Spleen (tissue), 11 donors: Measurements from ENCODE around the gene DOK5. TPM values are rescaled to one million over a fixed set of nuclear protein-coding genes. Genes with fewer than 3 reads are reported as not detected.

Experiments used
- DNase-seq: peaks from one replicate; pipeline ENCODE4 v3.0.0-alpha.2; 2020
- H3K27ac ChIP-seq, 8 donors: fragments of 200-600 bp; sonication (generic) in 7 of 8; 1 replicate in 4 of 8; 2 replicates in 4 of 8; pipeline versions ENCODE4 v1.5.0 to v1.8.0; 2016 to 2021; ENCODE audit warnings: inconsistent platforms in 4 of 8, mild to moderate bottlenecking in 4 of 8, moderate library complexity in 1 of 8
- H3K27me3 ChIP-seq, 7 donors: fragments of 200-600 bp; sonication (generic) in 6 of 7; replicated peaks in 1 of 7; 1 replicate in 4 of 7; 2 replicates in 3 of 7; pipeline versions ENCODE4 v1.5.0 to v1.8.0; 2016 to 2021; ENCODE audit warnings: inconsistent platforms in 3 of 7, mild to moderate bottlenecking in 1 of 7
- H3K36me3 ChIP-seq, 6 donors: fragments of 200-600 bp; sonication (generic) in 5 of 6; 1 replicate in 4 of 6; 2 replicates in 2 of 6; pipeline versions ENCODE4 v1.5.0 to v1.8.0; 2016 to 2021; ENCODE audit warnings: inconsistent platforms in 2 of 6
- H3K4me1 ChIP-seq, 6 donors: fragments of 200-600 bp; sonication (generic) in 5 of 6; 1 replicate in 3 of 6; 2 replicates in 3 of 6; pipeline versions ENCODE4 v1.5.0 to v1.8.0; 2016 to 2021; ENCODE audit warnings: inconsistent platforms in 3 of 6
- H3K4me3 ChIP-seq, 8 donors: fragments of 200-600 bp; sonication (generic) in 7 of 8; 1 replicate in 4 of 8; 2 replicates in 4 of 8; pipeline versions ENCODE4 v1.5.0 to v1.8.0; 2016 to 2021; ENCODE audit warnings: inconsistent platforms in 4 of 8, mild to moderate bottlenecking in 4 of 8, moderate library complexity in 2 of 8
- H3K9me3 ChIP-seq, 8 donors: fragments of 200-600 bp; sonication (generic) in 7 of 8; 1 replicate in 4 of 8; 2 replicates in 4 of 8; pipeline versions ENCODE4 v1.5.0 to v1.8.0; 2016 to 2021; ENCODE audit warnings: inconsistent platforms in 4 of 8
- POLR2A ChIP-seq, 3 donors: fragments of 450-650 bp; IDR thresholded peaks; one replicate each; pipeline ENCODE4 v1.5.1; 2017; ENCODE audit warnings: antibody characterized with exemption in 3 of 3, mild to moderate bottlenecking in 1 of 3
- POLR2AphosphoS5 ChIP-seq, 3 donors: sonication (generic); formaldehyde crosslinking; IDR thresholded peaks; one replicate each; pipeline ENCODE4 v1.5.1; 2017; ENCODE audit warnings: antibody characterized with exemption in 3 of 3
- WGBS, 5 donors: extraction: QIAGEN DNeasy Blood & Tissue Kit in 3 of 5; methylation state at CpG; one replicate each; pipeline versions ENCODE4 v1.1.5 to v1.1.7; 2013 to 2018; 5-methylcytosine and 5-hydroxymethylcytosine counted together
- intact Hi-C: fragments of 100-400 bp; cut with DNase I; formaldehyde crosslinking; loops from one replicate; pipeline ENCODE4 v1.15.0; 2023; ENCODE audit warnings: low total_unique reads
- polyA plus RNA-seq, 3 donors: library from polyadenylated mRNA; stranded (reverse); fragments of 200-250 nt; gene quantifications; one replicate each; pipeline ENCODE4 v1.2.1, GENCODE V29; 2013
- total RNA-seq, 7 donors: library from RNA; depleted of rRNA in 3 of 7; stranded (reverse); fragments of >200 nt in 3 of 7; fragmentation: NEBNext Ultra II Directional in 4 of 7; extraction: Animal tissue kit (Norgen Biotek cat#: 25700) in 4 of 7; gene quantifications; one replicate each; pipeline versions ENCODE4 v1.1.0 to v1.2.1, GENCODE V29; 2016 to 2021
- TF ChIP-seq, protein P1 (sequence below), 11 experiments: fragments of 200-600 bp in 7 of 11; fragments of 450-650 bp in 4 of 11; sonication (generic) in 4 of 11; IDR thresholded peaks in 8 of 11; conservative IDR thresholded peaks in 3 of 11; 1 replicate in 7 of 11; 2 replicates in 4 of 11; pipeline versions ENCODE4 v1.4.0 to v1.8.0; 2016 to 2021; ENCODE audit warnings: antibody characterized with exemption in 11 of 11, inconsistent platforms in 4 of 11, mild to moderate bottlenecking in 1 of 11
- donor health status: healthy with polysubstance abuse.
- donor health status: DM: no; HTN: no; CAD: no; lungs with moderate emphysema.
- donor health status: DM: no; HTN: no; CAD: no.
- donor health status: Bipolar disorder and iron deficiency.
- donor health status: healthy.
- donor health status: DM: no; HTN: no; CAD: no.
- donor health status: DM: yes; HTN: yes; CAD: no.

DOK5 gene
- total and polyA plus RNA-seq, 10 donors, result 0.17 to 0.73 (median 0.53) TPM; not detected in 3

GRCh38 chr20:54481442-54481841 lies 6.0 kb downstream of the DOK5 start:
- peaks cover 0 to 3% (median 2%) of the 10 kb centered on the region in 6 donors for H3K4me1 ChIP-seq

GRCh38 chr20:54485631-54486030 lies 10.2 kb downstream of the DOK5 start:
- intact Hi-C loops, result no loop called here
- 82 to 88% (median 84%) methylated on average over 8 of the region's 8 CpGs for WGBS, 5 donors
- DNase-seq, result no peak

More at GRCh38 chr20:54481442-54481841, 6.0 kb downstream of the DOK5 start:
- intact Hi-C loops, result no loop called here
- Histone ChIP-seq H3K27ac (no peak overlapping the region), H3K4me3 (no peak overlapping the region), H3K27me3 (peaks cover 0 to 50% (median 19%) of the 10 kb centered on the region in 7 donors), H3K36me3 (no peaks in the 10 kb centered on the region), H3K9me3 (no peaks in the 10 kb centered on the region)
- 87 to 95% (median 94%) methylated on average over 4 of the region's 4 CpGs for WGBS, 5 donors
- DNase-seq, result no peak
- no peak for TF ChIP-seq POLR2AphosphoS5 (IDR thresholded peaks at IDR 0.05)

GRCh38 chr20:54486585-54486984 lies 11.2 kb downstream of the DOK5 start:
- no peak overlapping the region for H3K27ac ChIP-seq
- H3K4me1 ChIP-seq, result no peaks in the 10 kb centered on the region
- WGBS, 5 donors, result 77 to 87% (median 83%) methylated on average over 4 of the region's 4 CpGs
- H3K4me3 ChIP-seq, result no peak overlapping the region
- H3K9me3 ChIP-seq, result no peaks in the 10 kb centered on the region
- intact Hi-C loops, result no loop called here
- no peaks in the 10 kb centered on the region for H3K36me3 ChIP-seq
- TF ChIP-seq POLR2AphosphoS5 (IDR thresholded peaks at IDR 0.05), result no peak
- no peak for TF ChIP-seq POLR2A (IDR thresholded peaks at IDR 0.05)
- TF ChIP-seq, protein P1, sequence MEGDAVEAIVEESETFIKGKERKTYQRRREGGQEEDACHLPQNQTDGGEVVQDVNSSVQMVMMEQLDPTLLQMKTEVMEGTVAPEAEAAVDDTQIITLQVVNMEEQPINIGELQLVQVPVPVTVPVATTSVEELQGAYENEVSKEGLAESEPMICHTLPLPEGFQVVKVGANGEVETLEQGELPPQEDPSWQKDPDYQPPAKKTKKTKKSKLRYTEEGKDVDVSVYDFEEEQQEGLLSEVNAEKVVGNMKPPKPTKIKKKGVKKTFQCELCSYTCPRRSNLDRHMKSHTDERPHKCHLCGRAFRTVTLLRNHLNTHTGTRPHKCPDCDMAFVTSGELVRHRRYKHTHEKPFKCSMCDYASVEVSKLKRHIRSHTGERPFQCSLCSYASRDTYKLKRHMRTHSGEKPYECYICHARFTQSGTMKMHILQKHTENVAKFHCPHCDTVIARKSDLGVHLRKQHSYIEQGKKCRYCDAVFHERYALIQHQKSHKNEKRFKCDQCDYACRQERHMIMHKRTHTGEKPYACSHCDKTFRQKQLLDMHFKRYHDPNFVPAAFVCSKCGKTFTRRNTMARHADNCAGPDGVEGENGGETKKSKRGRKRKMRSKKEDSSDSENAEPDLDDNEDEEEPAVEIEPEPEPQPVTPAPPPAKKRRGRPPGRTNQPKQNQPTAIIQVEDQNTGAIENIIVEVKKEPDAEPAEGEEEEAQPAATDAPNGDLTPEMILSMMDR (IDR thresholded peaks at IDR 0.05 in 8 of 11, conservative IDR thresholded peaks at IDR 0.05 in 3 of 11), result no peak
- H3K27me3 ChIP-seq, result peaks cover 0 to 9% (median 0%) of the 10 kb centered on the region in 7 donors
- no peak for DNase-seq

More at GRCh38 chr20:54485631-54486030, 10.2 kb downstream of the DOK5 start:
- Histone ChIP-seq H3K36me3 (no peaks in the 10 kb centered on the region), H3K4me3 (no peak overlapping the region), H3K9me3 (no peaks in the 10 kb centered on the region), H3K27ac (no peak overlapping the region), H3K4me1 (no peaks in the 10 kb centered on the region), H3K27me3 (peaks cover 0 to 14% (median 0%) of the 10 kb centered on the region in 7 donors)
- TF ChIP-seq, protein P1 (IDR thresholded peaks at IDR 0.05 in 8 of 11, conservative IDR thresholded peaks at IDR 0.05 in 3 of 11), result no peak
- TF ChIP-seq POLR2AphosphoS5 (IDR thresholded peaks at IDR 0.05) (no peak), POLR2A (IDR thresholded peaks at IDR 0.05) (no peak)

DNA sequence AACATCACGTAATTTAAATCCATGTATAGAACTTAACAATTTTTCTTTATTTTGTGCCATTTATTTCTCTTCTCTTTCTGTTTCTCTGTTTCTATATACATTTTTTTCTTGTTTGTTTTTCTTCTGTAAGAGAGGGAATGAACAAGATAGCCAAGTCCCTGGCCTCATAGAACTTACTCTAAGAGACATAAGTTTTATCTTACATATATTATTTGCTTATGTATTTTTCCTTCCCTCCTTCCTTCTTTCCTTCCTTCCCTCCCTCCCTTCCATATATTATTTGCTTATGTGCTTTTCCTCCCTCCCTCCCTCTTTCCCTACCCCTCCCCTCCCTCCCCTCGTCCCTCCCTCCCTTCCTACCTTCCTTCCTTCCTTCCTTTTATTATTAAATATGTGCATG lies 13.0 kb downstream of the DOK5 start:
- H3K4me3 ChIP-seq, result no peak overlapping the region
- no peak for TF ChIP-seq POLR2AphosphoS5 (IDR thresholded peaks at IDR 0.05)
- TF ChIP-seq POLR2A (IDR thresholded peaks at IDR 0.05), result no peak
- TF ChIP-seq, protein P1 (IDR thresholded peaks at IDR 0.05 in 8 of 11, conservative IDR thresholded peaks at IDR 0.05 in 3 of 11), result no peak
- H3K27me3 ChIP-seq, result peaks cover 0 to 8% (median 0%) of the 10 kb centered on the region in 7 donors
- H3K4me1 ChIP-seq, result no peaks in the 10 kb centered on the region
- intact Hi-C loops, result no loop called here
- 65 to 74% (median 68%) methylated on average over 2 of the region's 2 CpGs for whole genome bisulfite sequencing, 5 donors
- H3K9me3 ChIP-seq, result no peaks in the 10 kb centered on the region
- no peak overlapping the region for H3K27ac ChIP-seq
- H3K36me3 ChIP-seq, result no peaks in the 10 kb centered on the region
- no peak for DNase-seq

DNA sequence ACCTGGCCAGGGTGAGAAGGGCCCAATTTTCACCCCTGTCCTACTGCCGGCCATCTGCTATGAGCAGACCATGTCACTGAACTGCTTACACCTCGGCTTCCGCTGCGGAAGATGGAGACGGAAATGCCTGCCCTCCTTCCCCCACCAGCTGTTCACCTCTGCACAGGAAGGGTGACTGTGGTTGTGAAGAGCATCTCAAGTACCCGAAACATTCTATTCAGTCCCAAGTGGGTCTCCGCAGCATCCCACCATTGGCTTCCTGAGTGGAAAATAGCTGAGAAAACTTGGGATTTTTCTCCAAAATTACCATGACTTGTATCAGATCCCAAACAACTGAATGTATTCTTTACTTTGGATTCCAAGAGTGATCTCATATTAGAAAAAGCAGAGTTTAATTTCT lies 16.1 kb downstream of the DOK5 start:
- 56 to 76% (median 69%) methylated on average over 7 of the region's 7 CpGs for WGBS, 5 donors
- Histone ChIP-seq H3K36me3 (no peaks in the 10 kb centered on the region), H3K9me3 (no peaks in the 10 kb centered on the region), H3K4me1 (no peaks in the 10 kb centered on the region), H3K4me3 (no peak overlapping the region), H3K27ac (no peak overlapping the region), H3K27me3 (peaks cover 0 to 8% (median 0%) of the 10 kb centered on the region in 7 donors)
- DNase-seq, result no peak
- TF ChIP-seq, protein P1 (IDR thresholded peaks at IDR 0.05 in 8 of 11, conservative IDR thresholded peaks at IDR 0.05 in 3 of 11), result no peak
- TF ChIP-seq POLR2A (IDR thresholded peaks at IDR 0.05) (no peak), POLR2AphosphoS5 (IDR thresholded peaks at IDR 0.05) (no peak)
- intact Hi-C loops, result no loop called here
